Activated CD8-positive, alpha-beta memory T cell treated with anti-CD3 and anti-CD28 coated beads, Interleukin-2, amount 50 U/mL, for 4 hours (primary cell): ENCODE data around the gene RAB1B.
"Not testable (repeated sequence)": the region's sequence is repeated elsewhere in the genome, so short reads cannot be mapped to it uniquely, and the experiment has no call there.

Experiments
- DNase-seq: peaks from one replicate; pipeline ENCODE4 v3.0.0-alpha.2; 2020

The RAB1B gene

DNA sequence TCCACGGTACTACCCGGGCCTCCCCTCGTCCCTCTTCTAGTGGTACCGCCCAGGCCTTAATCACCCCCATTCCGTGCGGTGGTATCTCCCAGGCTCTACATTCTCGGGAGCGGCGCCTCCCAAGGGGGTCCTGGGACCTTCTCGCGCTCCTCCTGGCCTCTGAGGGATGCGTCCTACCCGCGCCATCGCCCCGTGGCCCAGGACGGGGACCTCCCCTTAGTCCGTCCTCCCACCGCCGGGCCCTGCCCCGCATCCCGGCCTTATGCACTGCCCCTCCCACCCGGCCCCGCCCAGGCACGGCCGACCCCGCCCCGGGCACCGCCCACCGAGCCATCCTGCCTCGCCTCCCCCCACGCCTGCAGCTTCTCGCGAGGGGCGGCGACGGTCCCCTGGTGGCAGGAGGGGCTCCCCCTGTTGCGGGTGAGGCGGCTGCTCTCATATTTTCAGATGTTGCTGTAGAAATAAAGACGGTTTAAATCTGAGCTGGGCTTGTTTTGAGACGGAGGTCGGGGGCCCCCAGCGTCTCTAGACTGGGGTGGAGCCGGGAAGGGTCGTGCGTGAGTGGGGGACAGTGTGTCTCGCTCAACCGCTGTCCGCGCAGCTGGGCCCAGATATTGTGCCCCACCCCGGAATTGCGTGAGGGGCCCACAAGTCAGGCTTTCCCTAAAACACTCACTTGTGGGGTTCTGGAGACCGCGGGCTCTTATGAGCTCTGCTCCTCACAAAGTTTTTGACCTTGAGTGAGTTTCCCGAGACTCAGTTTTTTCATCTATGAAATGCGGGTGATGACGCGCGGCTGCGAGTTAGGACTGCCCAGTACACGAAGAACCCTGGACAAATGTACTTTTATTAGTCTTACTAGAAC, 828 bp upstream of the RAB1B start:
- peak; percentile 87 for DNase-seq

GRCh38 chr11:66268952-66269905, 790 bp downstream of the RAB1B start:
- no peak for DNase-seq

GRCh38 chr11:66271816-66272215, 3.4 kb downstream of the RAB1B start:
- no peak for DNase-seq

- DNase-seq: no peak
Observed at GRCh38 chr11:66272596-66272995, 4.2 kb downstream of the RAB1B start.

DNA sequence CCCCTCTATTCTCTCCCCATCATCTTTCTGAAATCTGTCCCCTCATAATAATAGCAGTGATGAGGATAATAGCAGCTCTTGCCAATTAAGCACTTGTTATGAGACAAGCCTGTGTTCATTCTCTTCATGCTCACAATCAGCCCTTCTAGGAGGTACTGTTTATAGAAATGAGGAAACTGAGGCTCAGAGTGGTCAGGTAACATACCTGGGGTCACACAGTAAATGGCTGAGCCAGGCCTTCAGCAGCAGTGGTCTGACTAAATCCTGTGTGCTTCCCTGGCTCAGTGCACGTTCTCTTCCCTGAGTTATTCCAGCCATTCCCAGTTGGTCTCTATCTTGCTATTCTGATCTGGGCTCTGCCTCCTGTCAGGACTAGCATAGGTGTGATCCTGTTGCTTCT, 5.8 kb downstream of the RAB1B start:
- DNase-seq: no peak

DNA sequence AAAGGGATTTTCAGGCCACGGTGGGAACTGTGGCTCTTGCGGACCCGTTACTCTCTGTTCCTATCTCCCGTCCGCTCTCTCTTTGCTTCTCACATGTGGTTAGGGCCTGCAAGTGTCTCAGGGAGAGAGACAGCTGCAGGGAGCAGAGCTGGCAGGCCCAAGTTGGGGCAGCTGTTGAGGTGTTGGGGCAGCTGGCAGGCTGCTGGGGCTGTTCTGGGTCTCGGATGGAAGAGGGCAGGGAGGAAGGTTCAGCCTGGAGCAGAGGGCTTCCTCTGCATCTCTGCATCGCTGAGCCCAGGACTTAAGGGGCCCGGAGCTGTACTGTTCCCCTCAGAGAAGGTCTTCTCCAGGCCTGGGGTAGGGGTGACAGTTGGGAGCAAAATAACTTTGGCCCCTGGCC, 7.0 kb downstream of the RAB1B start:
- DNase-seq: no peak

DNA sequence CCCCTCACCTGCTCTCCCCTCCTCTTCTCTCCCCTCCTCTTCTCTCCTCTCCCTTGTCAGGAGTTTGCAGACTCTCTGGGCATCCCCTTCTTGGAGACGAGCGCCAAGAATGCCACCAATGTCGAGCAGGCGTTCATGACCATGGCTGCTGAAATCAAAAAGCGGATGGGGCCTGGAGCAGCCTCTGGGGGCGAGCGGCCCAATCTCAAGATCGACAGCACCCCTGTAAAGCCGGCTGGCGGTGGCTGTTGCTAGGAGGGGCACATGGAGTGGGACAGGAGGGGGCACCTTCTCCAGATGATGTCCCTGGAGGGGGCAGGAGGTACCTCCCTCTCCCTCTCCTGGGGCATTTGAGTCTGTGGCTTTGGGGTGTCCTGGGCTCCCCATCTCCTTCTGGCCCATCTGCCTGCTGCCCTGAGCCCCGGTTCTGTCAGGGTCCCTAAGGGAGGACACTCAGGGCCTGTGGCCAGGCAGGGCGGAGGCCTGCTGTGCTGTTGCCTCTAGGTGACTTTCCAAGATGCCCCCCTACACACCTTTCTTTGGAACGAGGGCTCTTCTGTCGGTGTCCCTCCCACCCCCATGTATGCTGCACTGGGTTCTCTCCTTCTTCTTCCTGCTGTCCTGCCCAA, 7.7 kb downstream of the RAB1B start:
- no peak for DNase-seq

DNA sequence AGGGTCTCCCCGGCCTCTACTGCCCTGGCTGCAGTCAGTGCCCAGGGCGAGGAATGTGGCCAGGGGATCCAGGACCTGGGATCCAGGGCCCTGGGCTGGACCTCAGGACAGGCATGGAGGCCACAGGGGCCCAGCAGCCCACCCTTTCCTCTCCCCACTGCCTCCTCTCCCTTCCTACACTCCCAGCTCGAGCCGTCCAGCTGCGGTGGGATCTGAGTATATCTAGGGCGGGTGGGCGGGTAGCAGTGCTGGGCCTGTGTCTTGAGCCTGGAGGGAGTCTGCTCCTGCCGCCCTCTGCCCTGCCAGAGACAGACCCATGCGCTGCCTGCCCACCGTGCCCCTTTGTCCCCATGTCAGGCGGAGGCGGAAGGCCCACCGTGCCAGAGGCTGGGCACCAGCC, 8.2 kb downstream of the RAB1B start:
- DNase-seq: not testable (repeated sequence)

DNA sequence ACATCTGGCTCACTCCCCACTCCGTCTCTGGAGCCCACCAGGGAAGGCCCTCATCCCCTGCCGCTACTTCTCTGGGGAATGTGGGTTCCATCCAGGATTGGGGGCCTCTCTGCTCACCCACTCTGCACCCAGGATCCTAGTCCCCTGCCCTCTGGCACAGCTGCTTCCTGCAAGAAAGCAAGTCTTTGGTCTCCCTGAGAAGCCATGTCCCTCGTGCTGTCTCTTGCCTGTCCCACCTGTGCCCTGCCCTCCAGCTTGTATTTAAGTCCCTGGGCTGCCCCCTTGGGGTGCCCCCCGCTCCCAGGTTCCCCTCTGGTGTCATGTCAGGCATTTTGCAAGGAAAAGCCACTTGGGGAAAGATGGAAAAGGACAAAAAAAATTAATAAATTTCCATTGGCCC, 8.6 kb downstream of the RAB1B start:
- DNase-seq: not testable (repeated sequence)

DNA sequence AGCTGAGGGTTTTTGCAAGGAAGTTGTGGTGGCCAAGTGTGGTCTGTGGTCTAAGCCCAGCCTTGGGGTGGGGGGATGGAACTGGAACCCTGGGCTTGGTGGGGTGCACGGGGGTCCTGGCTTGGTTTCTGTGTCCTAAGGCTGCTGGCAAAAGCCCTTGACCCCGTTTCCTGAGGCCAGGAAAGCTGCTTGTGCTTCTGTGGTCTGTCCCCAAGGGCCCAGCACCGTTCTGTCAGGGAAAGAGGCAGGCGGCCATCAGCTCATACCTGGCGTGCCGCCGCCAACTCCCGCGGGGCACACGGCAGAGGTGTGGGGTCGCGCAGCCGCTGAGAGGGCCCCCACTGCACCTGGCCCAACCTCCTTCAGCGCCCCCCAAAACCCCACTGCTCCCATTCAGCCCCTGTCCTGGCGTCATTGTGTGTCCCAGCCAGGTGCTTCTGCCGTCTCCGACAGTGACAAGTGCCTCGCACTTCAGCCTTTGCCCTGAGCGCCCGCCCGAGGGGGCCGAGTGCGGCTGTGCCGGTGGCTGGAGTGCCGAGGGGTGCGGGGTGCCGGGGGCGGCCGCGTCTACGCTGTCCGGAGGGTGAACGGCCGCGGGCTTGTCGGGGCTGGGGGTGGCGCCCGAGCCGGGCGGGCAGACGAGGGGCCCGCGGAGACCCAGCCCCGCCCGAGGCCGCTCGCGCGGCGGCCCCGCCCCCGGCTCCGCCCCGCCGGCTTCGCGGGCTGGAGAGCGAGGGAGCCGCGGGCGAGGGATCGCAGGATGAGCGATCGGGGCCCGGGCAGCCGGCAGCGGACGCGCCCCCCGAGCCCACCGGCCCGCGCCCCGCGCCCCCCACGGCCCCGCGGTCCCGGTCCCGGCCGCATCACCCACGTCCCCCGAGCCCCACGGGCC, 9.3 kb downstream of the RAB1B start, which contains the start of gene CNIH2:
TSS of gene CNIH2 (plus strand) at position 705 of the 892 bp plus-strand sequence. CDS start 282 bp downstream, outside the sequence.
- peak; percentile 50 for DNase-seq

DNA sequence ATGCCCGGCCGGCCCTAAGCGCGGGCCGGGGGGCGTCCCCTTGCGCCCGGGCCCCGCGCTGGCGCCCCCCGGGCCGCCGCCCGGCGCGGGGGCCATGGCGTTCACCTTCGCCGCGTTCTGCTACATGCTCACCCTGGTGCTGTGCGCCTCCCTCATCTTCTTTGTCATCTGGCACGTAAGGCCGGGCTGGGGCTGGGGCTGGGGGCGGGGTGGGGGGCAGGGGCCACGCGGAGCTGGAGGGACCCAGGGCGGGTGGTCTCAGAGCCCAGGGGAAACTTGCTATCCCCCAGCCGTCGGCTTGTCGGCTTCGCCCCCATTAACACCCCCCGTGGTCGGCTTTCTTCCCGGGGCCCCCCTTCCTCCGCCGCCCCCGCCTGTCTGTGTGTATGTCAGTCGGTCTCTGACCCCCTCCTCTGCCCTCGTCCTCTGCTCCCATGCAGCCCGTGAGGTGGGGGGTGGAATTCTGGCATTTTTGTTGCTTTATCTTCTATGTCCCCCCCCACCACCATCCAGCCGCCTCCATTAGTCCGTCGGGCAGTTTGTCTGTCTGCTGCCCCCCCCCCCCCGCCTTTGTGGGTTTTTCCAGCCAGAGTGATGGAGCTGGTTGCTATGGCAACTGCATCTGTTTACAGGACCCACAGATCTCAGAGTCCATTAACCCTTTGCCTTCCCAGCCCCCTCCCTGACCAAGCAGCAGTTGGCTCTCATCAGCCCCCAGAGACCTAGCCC, 10.1 kb downstream of the RAB1B start:
- no peak for DNase-seq

- DNase-seq: no peak
Observed at GRCh38 chr11:66279092-66279734, 10.8 kb downstream of the RAB1B start.

- DNase-seq: no peak
Observed at GRCh38 chr11:66280428-66280827, 12.0 kb downstream of the RAB1B start.

DNA sequence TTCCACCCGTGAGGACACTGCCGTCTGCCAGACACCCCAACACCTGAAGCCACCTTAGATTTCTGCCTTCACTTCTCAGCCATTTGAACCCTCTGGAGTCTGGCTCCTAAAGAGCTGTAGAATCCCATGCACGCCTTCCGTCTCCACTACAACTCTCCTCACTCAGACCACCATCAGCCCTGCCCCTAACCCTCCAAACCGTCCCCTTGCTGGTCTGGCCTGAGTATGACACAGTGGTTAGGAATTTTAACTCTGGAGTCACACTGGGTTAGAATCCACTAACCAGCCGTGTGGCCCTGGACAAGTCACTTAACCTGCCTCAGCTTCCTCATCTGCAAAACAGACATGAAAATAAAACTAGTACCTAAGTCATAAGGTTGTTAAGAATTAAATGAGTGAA, 12.6 kb downstream of the RAB1B start:
- no peak for DNase-seq

DNA sequence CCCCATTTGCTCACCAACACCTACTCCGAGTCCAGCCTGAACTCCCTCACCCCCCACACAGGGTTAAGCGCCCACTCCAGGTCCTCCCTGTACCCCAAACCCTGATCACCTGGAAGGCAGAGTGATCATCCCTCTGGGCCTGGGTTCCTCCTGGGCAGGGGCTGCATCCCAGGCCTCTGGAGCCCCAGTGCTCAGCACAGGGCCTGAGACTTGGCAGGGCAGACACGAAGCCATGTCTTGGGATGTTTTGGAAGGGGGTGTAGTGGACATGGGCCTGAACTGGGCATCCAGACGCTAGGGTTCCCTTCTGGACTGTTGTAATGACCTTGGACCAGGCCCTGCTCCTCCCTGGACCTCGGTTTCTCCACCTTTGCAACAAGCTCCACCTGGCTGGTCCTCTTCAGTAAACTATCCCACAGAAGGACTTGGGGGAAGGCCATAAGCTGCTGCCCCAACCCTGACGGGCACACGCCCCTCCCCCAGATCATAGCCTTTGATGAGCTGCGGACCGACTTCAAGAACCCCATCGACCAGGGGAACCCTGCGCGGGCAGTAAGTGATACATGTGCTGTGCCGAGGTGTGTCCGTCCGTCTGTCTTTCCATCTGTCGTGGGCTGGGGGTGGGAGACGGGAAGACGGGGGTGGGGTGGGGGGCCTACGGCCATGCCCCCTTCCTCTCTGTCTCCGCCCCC, 13.5 kb downstream of the RAB1B start:
- no peak for DNase-seq

DNA sequence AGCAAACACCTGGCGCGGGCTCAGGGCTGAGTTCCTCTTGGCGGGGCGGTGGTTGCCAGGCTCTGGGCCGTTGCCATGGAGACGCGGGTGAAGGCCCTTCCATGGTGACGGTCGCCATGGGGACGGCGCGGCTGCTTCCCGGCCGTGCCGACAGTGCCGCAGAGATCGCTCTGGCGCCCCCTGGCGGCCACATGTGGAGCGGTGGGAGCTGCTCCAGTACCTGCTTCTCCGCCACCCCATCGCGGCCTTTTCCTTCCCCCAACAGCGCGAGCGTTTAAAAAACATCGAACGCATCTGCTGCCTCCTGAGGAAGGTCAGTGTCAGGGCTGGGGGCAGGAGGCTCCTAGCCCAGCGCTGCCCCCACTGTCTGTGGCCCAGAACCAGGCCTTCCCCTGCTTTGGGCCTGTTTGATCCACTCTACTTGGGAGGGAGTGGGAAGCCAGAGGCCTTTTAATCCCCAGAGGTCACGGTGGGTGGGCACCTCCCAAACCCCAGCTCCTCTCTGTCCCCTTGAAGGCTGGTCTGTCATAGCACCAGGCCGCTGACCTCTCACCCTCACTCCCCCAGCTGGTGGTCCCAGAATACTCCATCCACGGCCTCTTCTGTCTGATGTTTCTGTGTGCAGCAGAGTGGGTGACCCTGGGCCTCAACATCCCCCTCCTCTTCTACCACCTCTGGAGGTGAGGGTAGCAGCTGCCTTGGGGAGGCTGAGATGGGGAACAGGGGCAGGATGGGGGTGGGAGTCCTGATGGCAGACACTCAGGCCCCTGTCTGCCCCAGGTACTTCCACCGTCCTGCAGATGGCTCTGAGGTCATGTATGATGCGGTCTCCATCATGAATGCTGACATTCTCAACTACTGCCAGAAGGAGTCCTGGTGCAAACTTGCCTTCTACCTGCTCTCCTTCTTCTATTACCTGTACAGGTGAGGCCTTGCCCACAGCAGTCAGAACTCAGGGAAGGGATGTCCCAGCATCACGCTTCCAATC, 14.3 kb downstream of the RAB1B start:
- peak; percentile 99 for DNase-seq

DNA sequence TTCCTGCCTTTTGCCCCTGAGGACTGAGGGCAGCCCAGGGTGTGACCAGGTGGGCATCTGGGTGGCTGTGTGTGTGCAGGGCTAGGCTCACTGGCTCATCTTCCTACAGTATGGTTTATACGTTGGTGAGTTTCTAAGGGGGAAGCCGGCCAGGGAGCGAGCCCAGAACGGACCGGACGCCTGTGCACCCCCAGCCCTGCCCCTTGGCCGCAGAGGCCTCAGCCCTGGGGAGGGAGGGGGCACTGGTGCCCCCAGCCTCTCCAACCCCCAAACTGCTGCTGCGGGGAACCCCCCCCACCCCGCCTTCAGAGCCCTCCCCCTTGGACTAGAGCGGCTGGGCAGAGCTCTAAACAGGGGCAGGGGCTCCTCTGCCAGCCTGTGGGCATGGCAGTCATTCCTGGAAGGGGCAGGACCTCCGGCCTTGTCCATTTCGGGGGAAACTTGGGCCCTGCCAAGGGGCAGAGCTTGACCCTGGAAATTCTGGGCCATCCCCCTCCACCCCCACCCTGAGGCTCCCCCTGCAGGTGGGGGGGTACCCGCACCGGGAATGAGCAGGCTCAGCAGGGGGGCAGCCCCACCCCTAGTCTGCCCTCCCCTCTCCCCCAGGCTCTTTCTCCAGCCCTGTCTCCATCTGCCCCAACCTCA, 15.1 kb downstream of the RAB1B start:
- no peak for DNase-seq

- DNase-seq: no peak
Observed at GRCh38 chr11:66284526-66285078, 16.2 kb downstream of the RAB1B start.
